ENCODE data around the gene EFNA5. TPM values are rescaled to one million over a fixed set of nuclear protein-coding genes. Genes with fewer than 3 reads are reported as not detected.

Gene EFNA5
- polyA plus RNA-seq, 1 donor, result 6.1 TPM

GRCh38 chr5:107450531-107450930 lies 220.2 kb downstream of the EFNA5 start:
- no peaks in the 10 kb centered on the region for H3K4me1 ChIP-seq (ENCODE audit: control insufficient read depth, insufficient read depth, low read length)
- DNase-seq, result no peak
- no CpG with 5 or more reads among the region's 3 CpGs for WGBS (ENCODE audit: insufficient coverage, low lambda C conversion rate)
- no peaks in the 10 kb centered on the region for H3K27me3 ChIP-seq (ENCODE audit: control insufficient read depth, insufficient read depth, low read length)
- no peaks in the 10 kb centered on the region for H3K36me3 ChIP-seq (ENCODE audit: control insufficient read depth, insufficient read depth, low read length)
- no peak overlapping the region for H3K4me3 ChIP-seq (ENCODE audit: low read length)
- H3K9me3 ChIP-seq (ENCODE audit: control insufficient read depth, low read depth, low read length), result no peaks in the 10 kb centered on the region
- no peak overlapping the region for H3K27ac ChIP-seq (ENCODE audit: low read length)

DNA sequence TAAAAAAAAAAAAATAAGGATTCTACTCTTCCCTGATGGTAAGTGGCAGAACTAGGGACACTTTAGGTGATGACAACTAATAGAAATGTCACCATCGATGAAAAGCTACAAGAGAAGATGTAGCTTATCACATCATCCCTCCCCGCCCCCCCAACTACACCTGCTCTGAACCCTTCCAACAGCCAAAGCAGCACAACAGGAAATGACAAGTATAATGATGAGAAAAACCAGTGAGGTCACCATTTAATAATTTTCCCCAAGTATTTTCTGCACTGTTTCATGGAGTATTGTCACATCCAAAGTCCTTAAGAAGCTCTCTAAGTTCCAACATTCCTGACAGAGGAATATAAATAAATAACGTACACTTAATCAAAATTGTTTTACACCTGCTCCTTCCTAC lies 221.4 kb downstream of the EFNA5 start:
- Histone ChIP-seq H3K4me1 (ENCODE audit: control insufficient read depth, insufficient read depth, low read length) (no peaks in the 10 kb centered on the region), H3K9me3 (ENCODE audit: control insufficient read depth, low read depth, low read length) (no peaks in the 10 kb centered on the region), H3K4me3 (ENCODE audit: low read length) (no peak overlapping the region), H3K27me3 (ENCODE audit: control insufficient read depth, insufficient read depth, low read length) (no peaks in the 10 kb centered on the region), H3K36me3 (ENCODE audit: control insufficient read depth, insufficient read depth, low read length) (no peaks in the 10 kb centered on the region), H3K27ac (ENCODE audit: low read length) (no peak overlapping the region)
- WGBS (ENCODE audit: insufficient coverage, low lambda C conversion rate), result 100% methylated on average over 1 of the region's 3 CpGs
- no peak for DNase-seq

- WGBS (ENCODE audit: insufficient coverage, low lambda C conversion rate), result 60% methylated on average over 2 of the region's 6 CpGs
- Histone ChIP-seq H3K4me1 (ENCODE audit: control insufficient read depth, insufficient read depth, low read length) (no peaks in the 10 kb centered on the region), H3K9me3 (ENCODE audit: control insufficient read depth, low read depth, low read length) (no peaks in the 10 kb centered on the region), H3K27ac (ENCODE audit: low read length) (no peak overlapping the region), H3K4me3 (ENCODE audit: low read length) (no peak overlapping the region), H3K36me3 (ENCODE audit: control insufficient read depth, insufficient read depth, low read length) (no peaks in the 10 kb centered on the region), H3K27me3 (ENCODE audit: control insufficient read depth, insufficient read depth, low read length) (no peaks in the 10 kb centered on the region)
- no peak for DNase-seq
Observed at GRCh38 chr5:107447587-107447986, 223.2 kb downstream of the EFNA5 start.

DNA sequence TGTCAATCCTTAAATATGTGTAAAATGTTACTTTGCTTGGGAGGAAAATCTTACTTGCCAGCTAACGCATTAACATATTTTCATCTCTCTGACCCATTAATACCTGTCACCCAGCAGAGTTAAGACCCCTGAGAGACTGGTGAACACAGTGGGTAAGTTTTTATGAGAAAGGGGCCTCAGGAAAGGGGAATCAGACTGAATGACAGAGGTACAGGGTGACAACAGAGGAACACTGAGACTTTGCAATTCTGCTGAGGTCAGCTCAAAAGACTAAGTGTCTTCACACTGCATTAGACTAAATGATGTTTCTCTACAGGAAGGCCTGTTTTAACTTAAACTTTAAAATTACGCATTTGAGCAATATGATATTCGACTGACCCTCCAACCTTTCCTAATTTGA lies 223.8 kb downstream of the EFNA5 start:
- DNase-seq, result no peak
- no peaks in the 10 kb centered on the region for H3K36me3 ChIP-seq (ENCODE audit: control insufficient read depth, insufficient read depth, low read length)
- H3K27me3 ChIP-seq (ENCODE audit: control insufficient read depth, insufficient read depth, low read length), result no peaks in the 10 kb centered on the region
- H3K27ac ChIP-seq (ENCODE audit: low read length), result no peak overlapping the region
- H3K9me3 ChIP-seq (ENCODE audit: control insufficient read depth, low read depth, low read length), result no peaks in the 10 kb centered on the region
- no peaks in the 10 kb centered on the region for H3K4me1 ChIP-seq (ENCODE audit: control insufficient read depth, insufficient read depth, low read length)
- no peak overlapping the region for H3K4me3 ChIP-seq (ENCODE audit: low read length)
- WGBS (ENCODE audit: insufficient coverage, low lambda C conversion rate), result no CpG with 5 or more reads among the region's 3 CpGs

DNA sequence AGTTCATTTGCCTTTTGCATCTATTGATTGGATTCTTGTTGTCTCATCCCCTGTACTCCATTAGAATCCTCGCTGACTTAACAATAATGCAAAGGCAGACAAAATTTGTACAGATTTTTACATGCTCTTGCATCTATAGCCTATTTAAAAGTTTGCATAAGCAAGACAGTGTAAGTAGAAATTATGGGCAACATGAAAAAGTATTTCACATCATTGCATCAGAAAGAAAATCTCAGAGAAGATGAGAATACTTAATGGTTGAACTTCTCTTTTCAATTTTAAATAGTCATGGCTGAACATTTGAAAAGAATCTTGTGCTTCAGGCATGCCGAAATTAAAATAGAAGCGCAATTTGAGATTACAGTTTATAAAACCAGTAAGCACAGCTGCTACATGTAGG lies 226.4 kb downstream of the EFNA5 start:
- DNase-seq, result no peak
- 93% methylated on average over 2 of the region's 3 CpGs for WGBS (ENCODE audit: insufficient coverage, low lambda C conversion rate)
- H3K27me3 ChIP-seq (ENCODE audit: control insufficient read depth, insufficient read depth, low read length), result no peaks in the 10 kb centered on the region
- no peaks in the 10 kb centered on the region for H3K9me3 ChIP-seq (ENCODE audit: control insufficient read depth, low read depth, low read length)
- no peaks in the 10 kb centered on the region for H3K36me3 ChIP-seq (ENCODE audit: control insufficient read depth, insufficient read depth, low read length)
- no peak overlapping the region for H3K4me3 ChIP-seq (ENCODE audit: low read length)
- no peak overlapping the region for H3K27ac ChIP-seq (ENCODE audit: low read length)
- no peaks in the 10 kb centered on the region for H3K4me1 ChIP-seq (ENCODE audit: control insufficient read depth, insufficient read depth, low read length)

GRCh38 chr5:107443897-107444296 lies 226.8 kb downstream of the EFNA5 start:
- H3K9me3 ChIP-seq (ENCODE audit: control insufficient read depth, low read depth, low read length), result no peaks in the 10 kb centered on the region
- H3K4me1 ChIP-seq (ENCODE audit: control insufficient read depth, insufficient read depth, low read length), result no peaks in the 10 kb centered on the region
- DNase-seq, result no peak
- H3K27ac ChIP-seq (ENCODE audit: low read length), result no peak overlapping the region
- no peaks in the 10 kb centered on the region for H3K36me3 ChIP-seq (ENCODE audit: control insufficient read depth, insufficient read depth, low read length)
- no peaks in the 10 kb centered on the region for H3K27me3 ChIP-seq (ENCODE audit: control insufficient read depth, insufficient read depth, low read length)
- WGBS (ENCODE audit: insufficient coverage, low lambda C conversion rate), result no CpG with 5 or more reads among the region's 3 CpGs
- no peak overlapping the region for H3K4me3 ChIP-seq (ENCODE audit: low read length)

- H3K36me3 ChIP-seq (ENCODE audit: control insufficient read depth, insufficient read depth, low read length), result no peaks in the 10 kb centered on the region
- no peak overlapping the region for H3K27ac ChIP-seq (ENCODE audit: low read length)
- H3K4me1 ChIP-seq (ENCODE audit: control insufficient read depth, insufficient read depth, low read length), result no peaks in the 10 kb centered on the region
- no peak for DNase-seq
- WGBS (ENCODE audit: insufficient coverage, low lambda C conversion rate), result 0% methylated on average over 1 of the region's 2 CpGs
- no peaks in the 10 kb centered on the region for H3K27me3 ChIP-seq (ENCODE audit: control insufficient read depth, insufficient read depth, low read length)
- no peaks in the 10 kb centered on the region for H3K9me3 ChIP-seq (ENCODE audit: control insufficient read depth, low read depth, low read length)
- no peak overlapping the region for H3K4me3 ChIP-seq (ENCODE audit: low read length)
Observed at GRCh38 chr5:107442452-107442851, 228.3 kb downstream of the EFNA5 start.

GRCh38 chr5:107439832-107440231 lies 230.9 kb downstream of the EFNA5 start:
- DNase-seq, result no peak
- H3K9me3 ChIP-seq (ENCODE audit: control insufficient read depth, low read depth, low read length), result no peaks in the 10 kb centered on the region
- no peak overlapping the region for H3K4me3 ChIP-seq (ENCODE audit: low read length)
- no peak overlapping the region for H3K27ac ChIP-seq (ENCODE audit: low read length)
- no peaks in the 10 kb centered on the region for H3K36me3 ChIP-seq (ENCODE audit: control insufficient read depth, insufficient read depth, low read length)
- no peaks in the 10 kb centered on the region for H3K27me3 ChIP-seq (ENCODE audit: control insufficient read depth, insufficient read depth, low read length)
- H3K4me1 ChIP-seq (ENCODE audit: control insufficient read depth, insufficient read depth, low read length), result no peaks in the 10 kb centered on the region
- WGBS (ENCODE audit: insufficient coverage, low lambda C conversion rate), result 100% methylated on average over 1 of the region's 2 CpGs

- H3K4me3 ChIP-seq (ENCODE audit: low read length), result no peak overlapping the region
- H3K9me3 ChIP-seq (ENCODE audit: control insufficient read depth, low read depth, low read length), result no peaks in the 10 kb centered on the region
- H3K27me3 ChIP-seq (ENCODE audit: control insufficient read depth, insufficient read depth, low read length), result no peaks in the 10 kb centered on the region
- no peaks in the 10 kb centered on the region for H3K36me3 ChIP-seq (ENCODE audit: control insufficient read depth, insufficient read depth, low read length)
- H3K4me1 ChIP-seq (ENCODE audit: control insufficient read depth, insufficient read depth, low read length), result no peaks in the 10 kb centered on the region
- 60% methylated on average over 1 of the region's 6 CpGs for WGBS (ENCODE audit: insufficient coverage, low lambda C conversion rate)
- DNase-seq, result no peak
- no peak overlapping the region for H3K27ac ChIP-seq (ENCODE audit: low read length)
Observed at GRCh38 chr5:107437986-107438510, 232.7 kb downstream of the EFNA5 start.

DNA sequence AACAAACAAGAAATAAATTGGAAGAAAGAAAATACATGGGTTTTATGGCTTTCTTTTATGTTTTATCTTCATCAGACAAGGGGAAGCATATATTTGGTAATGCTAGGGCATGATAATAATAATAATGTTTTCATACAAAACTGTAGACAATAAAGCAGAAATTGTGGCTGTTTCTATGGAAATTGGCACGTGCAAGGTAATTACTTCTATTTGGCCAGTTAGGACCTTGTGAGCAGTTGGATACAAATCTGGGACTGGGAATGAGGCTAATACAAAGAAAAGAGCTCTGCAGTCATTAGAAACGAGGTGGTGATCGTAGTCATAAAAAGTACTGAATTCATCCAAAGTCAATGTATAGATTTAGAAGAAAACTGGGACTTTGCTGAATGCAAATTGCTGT lies 233.6 kb downstream of the EFNA5 start:
- no peak for DNase-seq
- Histone ChIP-seq H3K27ac (ENCODE audit: low read length) (no peak overlapping the region), H3K4me3 (ENCODE audit: low read length) (no peak overlapping the region), H3K9me3 (ENCODE audit: control insufficient read depth, low read depth, low read length) (no peaks in the 10 kb centered on the region), H3K27me3 (ENCODE audit: control insufficient read depth, insufficient read depth, low read length) (no peaks in the 10 kb centered on the region), H3K4me1 (ENCODE audit: control insufficient read depth, insufficient read depth, low read length) (no peaks in the 10 kb centered on the region), H3K36me3 (ENCODE audit: control insufficient read depth, insufficient read depth, low read length) (no peaks in the 10 kb centered on the region)
- WGBS (ENCODE audit: insufficient coverage, low lambda C conversion rate), result 82% methylated on average over 3 of the region's 3 CpGs

DNA sequence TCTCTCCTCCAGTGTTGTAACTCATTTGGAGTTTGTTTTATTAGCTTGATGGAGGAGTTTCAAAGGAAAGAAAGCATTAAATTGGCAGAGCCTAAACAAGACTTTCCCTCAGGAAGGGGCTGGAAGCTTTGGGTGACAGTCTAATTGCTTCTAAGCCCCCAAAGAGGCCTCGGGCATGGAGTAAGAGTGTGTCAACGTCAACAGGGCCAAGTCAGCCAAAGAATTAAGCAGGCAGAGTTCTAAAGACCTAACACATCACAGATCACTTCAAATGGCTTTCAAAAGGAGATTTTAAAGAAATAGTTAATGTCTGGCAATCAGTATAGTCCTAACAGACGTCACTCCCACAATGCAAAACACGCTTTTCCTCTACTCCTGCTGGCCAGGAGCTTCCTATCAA lies 234.5 kb downstream of the EFNA5 start:
- H3K36me3 ChIP-seq (ENCODE audit: control insufficient read depth, insufficient read depth, low read length), result no peaks in the 10 kb centered on the region
- no peak overlapping the region for H3K4me3 ChIP-seq (ENCODE audit: low read length)
- no peak overlapping the region for H3K27ac ChIP-seq (ENCODE audit: low read length)
- no CpG with 5 or more reads among the region's 4 CpGs for WGBS (ENCODE audit: insufficient coverage, low lambda C conversion rate)
- DNase-seq, result no peak
- H3K4me1 ChIP-seq (ENCODE audit: control insufficient read depth, insufficient read depth, low read length), result no peaks in the 10 kb centered on the region
- H3K9me3 ChIP-seq (ENCODE audit: control insufficient read depth, low read depth, low read length), result no peaks in the 10 kb centered on the region
- no peaks in the 10 kb centered on the region for H3K27me3 ChIP-seq (ENCODE audit: control insufficient read depth, insufficient read depth, low read length)
